Measurements from ENCODE around the gene WFIKKN1. TPM values are rescaled to one million over a fixed set of nuclear protein-coding genes. Genes with fewer than 3 reads are reported as not detected.

Gene WFIKKN1
- total RNA-seq, 1 donor from 2014 or later = 8.5 TPM

GRCh38 chr16:644556-644955 lies 13.8 kb downstream of the WFIKKN1 start:
- TF ChIP-seq, protein P1, sequence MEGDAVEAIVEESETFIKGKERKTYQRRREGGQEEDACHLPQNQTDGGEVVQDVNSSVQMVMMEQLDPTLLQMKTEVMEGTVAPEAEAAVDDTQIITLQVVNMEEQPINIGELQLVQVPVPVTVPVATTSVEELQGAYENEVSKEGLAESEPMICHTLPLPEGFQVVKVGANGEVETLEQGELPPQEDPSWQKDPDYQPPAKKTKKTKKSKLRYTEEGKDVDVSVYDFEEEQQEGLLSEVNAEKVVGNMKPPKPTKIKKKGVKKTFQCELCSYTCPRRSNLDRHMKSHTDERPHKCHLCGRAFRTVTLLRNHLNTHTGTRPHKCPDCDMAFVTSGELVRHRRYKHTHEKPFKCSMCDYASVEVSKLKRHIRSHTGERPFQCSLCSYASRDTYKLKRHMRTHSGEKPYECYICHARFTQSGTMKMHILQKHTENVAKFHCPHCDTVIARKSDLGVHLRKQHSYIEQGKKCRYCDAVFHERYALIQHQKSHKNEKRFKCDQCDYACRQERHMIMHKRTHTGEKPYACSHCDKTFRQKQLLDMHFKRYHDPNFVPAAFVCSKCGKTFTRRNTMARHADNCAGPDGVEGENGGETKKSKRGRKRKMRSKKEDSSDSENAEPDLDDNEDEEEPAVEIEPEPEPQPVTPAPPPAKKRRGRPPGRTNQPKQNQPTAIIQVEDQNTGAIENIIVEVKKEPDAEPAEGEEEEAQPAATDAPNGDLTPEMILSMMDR (conservative IDR thresholded peaks at IDR 0.05) = no peak
- peak overlapping the region; percentile 76 for H3K4me3 Mint-ChIP-seq
- no peak overlapping the region for H3K27ac Mint-ChIP-seq (ENCODE audit: unreplicated experiment)
- H3K27me3 Mint-ChIP-seq (ENCODE audit: low read depth) = peaks cover 2% of the 10 kb centered on the region
- DNase-seq (ENCODE audit: low read depth, low spot score) = no peak
- no peaks in the 10 kb centered on the region for H3K9me3 Mint-ChIP-seq
- H3K36me3 Mint-ChIP-seq (ENCODE audit: low read depth) = no peaks in the 10 kb centered on the region
- no peaks in the 10 kb centered on the region for H3K4me1 Mint-ChIP-seq

GRCh38 chr16:645852-646678 lies 15.3 kb downstream of the WFIKKN1 start:
- H3K9me3 Mint-ChIP-seq = no peaks in the 10 kb centered on the region
- no peak overlapping the region for H3K27ac Mint-ChIP-seq (ENCODE audit: unreplicated experiment)
- H3K4me3 Mint-ChIP-seq = peak overlapping the region; percentile 62
- TF ChIP-seq, protein P1 (conservative IDR thresholded peaks at IDR 0.05) = no peak
- no peak for DNase-seq (ENCODE audit: low read depth, low spot score)
- H3K4me1 Mint-ChIP-seq = no peaks in the 10 kb centered on the region
- H3K27me3 Mint-ChIP-seq (ENCODE audit: low read depth) = peaks cover 2% of the 10 kb centered on the region
- no peaks in the 10 kb centered on the region for H3K36me3 Mint-ChIP-seq (ENCODE audit: low read depth)

- H3K27me3 Mint-ChIP-seq (ENCODE audit: low read depth) = peaks cover 2% of the 10 kb centered on the region
- H3K36me3 Mint-ChIP-seq (ENCODE audit: low read depth) = no peaks in the 10 kb centered on the region
- TF ChIP-seq, protein P1 (conservative IDR thresholded peaks at IDR 0.05) = no peak
- no peaks in the 10 kb centered on the region for H3K9me3 Mint-ChIP-seq
- H3K27ac Mint-ChIP-seq (ENCODE audit: unreplicated experiment) = no peak overlapping the region
- no peak for DNase-seq (ENCODE audit: low read depth, low spot score)
- H3K4me3 Mint-ChIP-seq = peak overlapping the region; percentile 67
- H3K4me1 Mint-ChIP-seq = no peaks in the 10 kb centered on the region
Measured at GRCh38 chr16:646679-647172, 15.9 kb downstream of the WFIKKN1 start.

DNA sequence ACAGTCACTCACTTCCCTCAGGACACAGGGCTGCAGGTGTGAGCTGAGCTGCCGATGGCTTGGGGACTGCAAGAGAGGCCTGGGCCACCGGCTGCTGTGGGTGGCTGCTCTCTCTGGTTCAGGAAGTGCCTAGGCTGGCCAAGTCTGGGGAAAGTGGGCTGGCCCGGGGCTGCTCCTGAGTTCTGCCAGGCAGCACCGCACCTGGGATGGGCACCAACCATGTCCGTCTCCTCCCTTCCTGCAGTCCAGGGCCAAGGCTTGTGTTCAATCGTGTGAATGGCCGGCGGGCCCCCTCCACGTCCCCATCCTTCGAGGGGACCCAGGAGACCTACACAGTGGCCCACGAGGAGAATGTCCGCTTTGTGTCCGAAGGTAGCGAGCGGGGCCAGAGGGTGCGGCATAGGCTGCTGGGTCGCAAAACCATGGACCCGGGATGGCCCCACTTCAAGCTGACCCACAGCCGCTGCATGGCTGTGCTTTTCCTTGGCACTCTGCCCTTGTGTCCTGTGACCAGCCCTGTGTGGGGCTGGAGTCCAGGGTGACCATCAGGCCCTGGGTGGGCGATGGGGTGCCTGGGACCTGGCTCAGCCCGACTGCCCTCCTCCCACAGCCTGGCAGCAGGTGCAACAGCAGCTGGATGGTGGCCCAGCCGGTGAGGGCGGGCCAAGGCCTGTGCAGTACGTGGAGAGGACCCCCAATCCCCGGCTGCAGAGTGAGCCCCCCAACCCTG lies 16.6 kb downstream of the WFIKKN1 start:
- Mint-ChIP-seq H3K4me3 (peak overlapping the region; percentile 67), H3K36me3 (ENCODE audit: low read depth) (no peaks in the 10 kb centered on the region), H3K27me3 (ENCODE audit: low read depth) (peaks cover 2% of the 10 kb centered on the region), H3K9me3 (no peaks in the 10 kb centered on the region), H3K4me1 (no peaks in the 10 kb centered on the region), H3K27ac (ENCODE audit: unreplicated experiment) (no peak overlapping the region)
- DNase-seq (ENCODE audit: low read depth, low spot score) = no peak
- TF ChIP-seq, protein P1 (conservative IDR thresholded peaks at IDR 0.05) = no peak

- Mint-ChIP-seq H3K4me3 (peak overlapping the region; percentile 80), H3K27ac (ENCODE audit: unreplicated experiment) (peak overlapping the region; percentile 50), H3K36me3 (ENCODE audit: low read depth) (no peaks in the 10 kb centered on the region), H3K4me1 (no peaks in the 10 kb centered on the region), H3K27me3 (ENCODE audit: low read depth) (peaks cover 2% of the 10 kb centered on the region), H3K9me3 (no peaks in the 10 kb centered on the region)
- DNase-seq (ENCODE audit: low read depth, low spot score) = no peak
- TF ChIP-seq, protein P1 (conservative IDR thresholded peaks at IDR 0.05) = peak; percentile 49
Measured at GRCh38 chr16:648071-648780, 17.4 kb downstream of the WFIKKN1 start.

Data from neural crest cell (in vitro differentiated cells).